IMR-90 (cell line): Measurements from ENCODE around the gene SLX4IP. TPM values are rescaled to one million over a fixed set of nuclear protein-coding genes. Genes with fewer than 3 reads are reported as not detected.

Source experiments
- ATAC-seq: fragments of 200-7000 bp; cut with Tn5 transposase; 2 replicates; pipeline ENCODE4 v1.9.1; 2020; ENCODE audit warnings: low read depth, mild to moderate bottlenecking, moderate library complexity
- BruUV-seq: library from RNA; stranded (reverse); fragments of 400-500 nt; replicated peaks from 2 replicates; lab custom pipeline; 2021; lab: Mats Ljungman, UMichigan
- CTCF ChIA-PET: fragments of 300-600 bp; formaldehyde crosslinking; extraction: SDS; loops from one replicate; lab custom pipeline; 2021; ENCODE audit warnings: antibody characterized with exemption; lab: Yijun Ruan, JAX
- POLR2A ChIA-PET: fragments of 300-600 bp; sonication (Branson Sonifier 250); formaldehyde crosslinking; loops from one replicate; lab custom pipeline; 2022; ENCODE audit warnings: antibody characterized with exemption; ENCODE audit not compliant: unreplicated experiment; lab: Charles Lee
- DNase-seq: peaks from one replicate; pipeline ENCODE4 v3.0.0; 2013
- H2AFZ ChIP-seq: replicated peaks from 2 replicates; pipeline ENCODE3; 2013; ENCODE audit warnings: low read length, mild to moderate bottlenecking; ENCODE audit not compliant: poor library complexity
- H2AK5ac ChIP-seq: 2 replicates; pipeline ENCODE4 v1.6.1; 2013; ENCODE audit warnings: low read depth, low read length, inconsistent platforms
- H2AK9ac ChIP-seq: replicated peaks from 2 replicates; pipeline ENCODE3; 2013; ENCODE audit warnings: mild to moderate bottlenecking, low read depth, low read length, moderate library complexity; ENCODE audit not compliant: poor library complexity
- H2BK120ac ChIP-seq: 2 replicates; pipeline ENCODE4 v1.6.1; 2013; ENCODE audit warnings: low read depth, low read length, inconsistent platforms
- H2BK15ac ChIP-seq: 3 replicates; pipeline ENCODE4 v1.6.1; 2013; ENCODE audit warnings: low read depth, low read length, inconsistent platforms
- H2BK20ac ChIP-seq: 2 replicates; pipeline ENCODE4 v1.6.1; 2013; ENCODE audit warnings: low read depth, mild to moderate bottlenecking, inconsistent platforms, low read length, moderate library complexity
- H2BK5ac ChIP-seq: 2 replicates; pipeline ENCODE4 v1.6.1; 2013; ENCODE audit warnings: mild to moderate bottlenecking, low read depth, low read length, inconsistent platforms; ENCODE audit not compliant: poor library complexity, severe bottlenecking
- H3K14ac ChIP-seq: replicated peaks from 2 replicates; pipeline ENCODE4 v1.6.1; 2013; ENCODE audit warnings: low read depth, low read length, inconsistent platforms
- H3K18ac ChIP-seq: 2 replicates; pipeline ENCODE4 v1.6.1; 2013; ENCODE audit warnings: low read depth, low read length, control low read depth
- H3K23ac ChIP-seq: 2 replicates; pipeline ENCODE4 v1.6.1; 2013; ENCODE audit warnings: low read depth, low read length, inconsistent platforms
- H3K27ac ChIP-seq: 2 replicates; pipeline ENCODE4 v1.5.1; 2013; ENCODE audit warnings: mild to moderate bottlenecking, control low read depth, low read length; ENCODE audit not compliant: insufficient read depth
- H3K27me3 ChIP-seq: 2 replicates; pipeline ENCODE4 v1.6.1; 2013; ENCODE audit warnings: low read length; ENCODE audit not compliant: control insufficient read depth, insufficient read depth
- H3K36me3 ChIP-seq: 2 replicates; pipeline ENCODE4 v1.6.1; 2013; ENCODE audit warnings: low read length, mixed read lengths; ENCODE audit not compliant: control insufficient read depth, insufficient read depth
- H3K4ac ChIP-seq: 2 replicates; pipeline ENCODE4 v1.6.1; 2013; ENCODE audit warnings: low read depth, low read length, inconsistent platforms
- H3K4me1 ChIP-seq: 2 replicates; pipeline ENCODE4 v1.6.1; 2013; ENCODE audit warnings: low read length, mixed read lengths; ENCODE audit not compliant: control insufficient read depth, insufficient read depth
- H3K4me2 ChIP-seq: 2 replicates; pipeline ENCODE4 v1.6.1; 2013; ENCODE audit warnings: low read depth, mild to moderate bottlenecking, control low read depth, low read length, moderate library complexity
- H3K4me3 ChIP-seq: 2 replicates; pipeline ENCODE4 v1.5.1; 2013; ENCODE audit warnings: low read depth, mild to moderate bottlenecking, control low read depth, low read length, moderate library complexity; ENCODE audit not compliant: insufficient read depth
- H3K56ac ChIP-seq: 2 replicates; pipeline ENCODE4 v1.6.1; 2013; ENCODE audit warnings: low read length, inconsistent platforms; ENCODE audit not compliant: insufficient read depth; ENCODE audit errors: extremely low read depth
- H3K79me1 ChIP-seq, 2 experiments: 2 replicates each; pipeline ENCODE4 v1.6.1; 2013; ENCODE audit warnings: low read length in 2 of 2, inconsistent platforms in 1 of 2, low read depth in 1 of 2
- H3K9ac ChIP-seq: 2 replicates; pipeline ENCODE4 v1.6.1; 2013; ENCODE audit warnings: low read depth, low read length, control low read depth
- H3K9me1 ChIP-seq: 2 replicates; pipeline ENCODE4 v1.6.1; 2013; ENCODE audit warnings: low read length, inconsistent platforms; ENCODE audit not compliant: insufficient read depth
- H3K9me3 ChIP-seq: 2 replicates; pipeline ENCODE4 v1.6.1; 2013; ENCODE audit warnings: low read length; ENCODE audit not compliant: control insufficient read depth, insufficient read depth
- H4K20me1 ChIP-seq: 2 replicates; pipeline ENCODE4 v1.6.1; 2013; ENCODE audit warnings: low read length, inconsistent platforms; ENCODE audit not compliant: insufficient read depth
- H4K5ac ChIP-seq: 2 replicates; pipeline ENCODE4 v1.6.1; 2013; ENCODE audit warnings: mild to moderate bottlenecking, low read depth, low read length, control low read depth
- H4K8ac ChIP-seq, 2 experiments: 2 replicates each; pipeline ENCODE4 v1.6.1; 2013; ENCODE audit warnings: low read depth in 2 of 2, low read length in 2 of 2, control low read depth in 1 of 2, inconsistent platforms in 1 of 2
- H4K91ac ChIP-seq: 2 replicates; pipeline ENCODE4 v1.6.1; 2013; ENCODE audit warnings: low read depth, low read length, inconsistent platforms; ENCODE audit not compliant: insufficient read depth
- CHD1 ChIP-seq: IDR thresholded peaks from 2 replicates; pipeline ENCODE4 v1.6.1; 2012; ENCODE audit warnings: low read depth, low read length, improper control_type of control experiment
- CTCF ChIP-seq: conservative IDR thresholded peaks from 2 replicates; pipeline ENCODE4 v1.5.1; 2012; ENCODE audit warnings: mild to moderate bottlenecking, low read depth, low read length, improper control_type of control experiment
- MXI1 ChIP-seq: IDR thresholded peaks from 2 replicates; pipeline ENCODE4 v1.6.1; 2012; ENCODE audit warnings: low read depth, mild to moderate bottlenecking, low read length, moderate library complexity, borderline replicate concordance
- RCOR1 ChIP-seq: IDR thresholded peaks from 2 replicates; pipeline ENCODE4 v1.6.1; 2012; ENCODE audit warnings: mild to moderate bottlenecking, low read length, improper control_type of control experiment; ENCODE audit not compliant: insufficient replicate concordance
- SMC3 ChIP-seq: fragments of 150-350 bp; IDR thresholded peaks from 2 replicates; pipeline ENCODE4 v1.6.1; 2016; ENCODE audit warnings: low read depth, mild to moderate bottlenecking, antibody characterized with exemption, low read length, moderate library complexity
- WGBS, 2 experiments: methylation state at CpG; one replicate each; pipeline versions ENCODE4 v1.1.5 to v1.1.7; 2013; ENCODE audit warnings: missing lambda C conversion rate in 2 of 2; ENCODE audit not compliant: insufficient read length in 1 of 2; ENCODE audit errors: extremely low coverage in 2 of 2; 5-methylcytosine and 5-hydroxymethylcytosine counted together
- dilution Hi-C: fragments of 300-500 bp; cut with HindIII; formaldehyde crosslinking; loops from one replicate; pipeline ENCODE4 v1.14.3; 2018; ENCODE audit warnings: low sequenced_read_pairs; ENCODE audit not compliant: unreplicated experiment
- in situ Hi-C: fragments of 300-500 bp; cut with MboI; formaldehyde crosslinking; loops from 3 replicates; pipeline ENCODE4 v1.14.3; 2019; ENCODE audit warnings: low sequenced_read_pairs, inconsistent platforms, mixed read lengths
- intact Hi-C: fragments of 100-400 bp; cut with micrococcal nuclease; formaldehyde crosslinking; loops from 2 replicates; pipeline ENCODE4 v1.10.0; 2022
- polyA plus RNA-seq, 3 experiments: library from polyadenylated mRNA; depleted of rRNA; stranded (reverse); fragments of >200 nt; gene quantifications; 2 replicates each; pipeline ENCODE4 v1.2.3, GENCODE V29; 2012; ENCODE audit warnings: low replicate concordance in 1 of 3
- total RNA-seq: library from RNA; depleted of rRNA; stranded (reverse); fragments of >200 nt; gene quantifications from 2 replicates; pipeline ENCODE4 v1.2.3, GENCODE V29; 2012

SLX4IP gene
- total and polyA plus RNA-seq, 2 of the 4 experiments (the other 2 are of a cell fraction): 1.3 to 5.9 TPM

GRCh38 chr20:10385850-10386544 is 49.1 kb upstream of the SLX4IP start:
- no CpG with 5 or more reads among the region's 4 CpGs for WGBS, 2 experiments
- Histone ChIP-seq H3K79me1 (no peaks in the 10 kb centered on the region), H4K5ac (no peak overlapping the region), H4K91ac (no peak overlapping the region), H3K9me3 (peaks cover 2% of the 10 kb centered on the region; the same call in 1 of the 2 replicates), H3K27ac (no peak overlapping the region), H3K27me3 (no peaks in the 10 kb centered on the region), H3K9ac (no peak overlapping the region), H2BK5ac (no peak overlapping the region), H3K4me1 (peaks cover 2% of the 10 kb centered on the region; the same call in 1 of the 2 replicates), H3K36me3 (no peaks in the 10 kb centered on the region), H3K4ac (no peak overlapping the region), H2AK5ac (no peak overlapping the region), H3K9me1 (no peaks in the 10 kb centered on the region), H3K56ac (no peak overlapping the region), H2AK9ac (no peak overlapping the region), H2BK15ac (no peak overlapping the region), H3K4me3 (no peak overlapping the region), H2AFZ (no peak overlapping the region), H2BK20ac (no peak overlapping the region), H4K20me1 (no peaks in the 10 kb centered on the region), H2BK120ac (no peak overlapping the region), H3K14ac (no peak overlapping the region), H3K4me2 (no peak overlapping the region), H4K8ac (no peak overlapping the region), H3K18ac (no peak overlapping the region), H3K23ac (no peak overlapping the region)
- DNase-seq (no peak), ATAC-seq (no peak)
- no TSS peak for BruUV-seq
- ChIA-PET CTCF (interaction anchor here (0.7 kb wide), 1 partner anchor 48 kb away, joined by 4 read pairs; the partner anchor contains the start of gene MKKS), POLR2A (no interaction called here)
- in situ Hi-C loops (no loop called here), intact Hi-C loops (no loop called here), dilution Hi-C loops (no loop called here)
- no peak for TF ChIP-seq CTCF
- TF ChIP-seq MXI1: no peak
- no peak for TF ChIP-seq CHD1
- no peak for TF ChIP-seq SMC3
- TF ChIP-seq RCOR1: no peak
